Activated CD8-positive, alpha-beta memory T cell treated with anti-CD3 and anti-CD28 coated beads, Interleukin-2, amount 50 U/mL, for 1 hour (primary cell): ENCODE measurements around the gene KRT79.
A peak's percentile ranks its signal among the peaks of the same experiment; 100 is the strongest.
"Not testable (repeated sequence)": the region's sequence is repeated elsewhere in the genome, so short reads cannot be mapped to it uniquely, and the experiment has no call there.

Experiments
- DNase-seq: peaks from one replicate; pipeline ENCODE4 v3.0.0-alpha.2; 2020; ENCODE audit errors: extremely low read depth

Gene KRT79

DNA sequence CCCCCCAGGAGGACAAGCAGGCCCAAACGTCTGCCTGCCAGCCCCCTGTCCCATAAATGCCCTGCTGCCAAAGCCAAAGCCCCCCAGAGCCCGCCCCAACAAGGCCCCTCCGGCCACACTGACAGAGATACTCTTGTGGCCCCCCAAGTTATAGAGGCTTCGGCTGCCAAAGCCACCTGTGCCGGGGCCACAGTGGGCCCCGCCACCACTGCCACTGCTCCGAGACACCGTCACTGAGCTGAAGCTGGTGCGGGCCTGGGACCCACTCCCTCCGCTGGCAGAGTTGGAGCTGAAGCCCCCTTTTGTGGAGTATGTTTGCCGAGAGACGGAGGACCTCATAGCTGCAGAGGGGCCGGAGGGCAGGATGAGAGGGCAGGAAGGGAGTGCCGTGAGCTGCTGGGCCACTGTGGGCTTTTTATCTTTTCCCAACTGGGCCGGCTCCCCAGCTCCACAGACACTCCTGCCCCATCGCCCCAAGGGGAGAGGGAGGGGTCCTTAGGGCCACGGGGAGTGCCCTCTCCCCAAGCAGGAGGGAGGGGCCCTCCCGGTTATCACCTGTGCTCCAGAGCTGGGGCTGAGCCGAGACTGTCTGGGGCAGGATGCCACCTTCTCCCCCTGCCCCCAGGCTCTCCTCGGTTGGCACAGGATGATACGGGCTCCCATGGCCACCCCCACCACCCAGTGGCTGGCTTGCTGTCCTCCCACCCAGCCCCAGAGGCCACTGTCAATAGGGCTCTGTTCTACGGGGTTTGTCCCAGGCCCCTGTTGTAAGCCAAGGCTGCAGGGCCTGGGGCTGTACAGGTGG lies at the start of gene KRT79:
Gene KRT79 (minus strand): TSS at position 390 of the 805 bp plus-strand sequence. CDS start 51 bp downstream, at position 339.
- no peak for DNase-seq

DNA sequence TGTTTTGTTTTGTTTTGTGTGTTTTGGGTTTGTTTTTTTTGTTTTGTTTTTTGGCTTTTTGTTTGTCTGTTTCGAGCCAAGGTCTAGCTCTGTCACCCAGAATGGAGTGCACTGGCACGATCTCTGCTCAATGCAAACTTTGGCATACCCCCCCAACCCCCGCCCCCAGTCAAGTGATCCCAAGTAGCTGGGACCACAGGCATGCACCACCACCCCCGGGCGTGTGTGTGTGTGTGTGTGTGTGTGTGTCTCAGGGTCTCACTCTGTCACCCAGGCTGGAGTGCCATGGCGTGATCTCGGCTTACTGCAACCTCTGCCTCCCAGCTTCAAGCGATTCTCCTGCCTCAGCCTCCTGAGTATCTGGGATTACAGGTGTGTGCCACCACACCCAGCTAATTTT lies 46.4 kb upstream of the KRT79 start:
- DNase-seq = not testable (repeated sequence)

- DNase-seq = no peak
These were observed 45.6 kb upstream of the KRT79 start for GRCh38 chr12:52879394-52880351.

DNA sequence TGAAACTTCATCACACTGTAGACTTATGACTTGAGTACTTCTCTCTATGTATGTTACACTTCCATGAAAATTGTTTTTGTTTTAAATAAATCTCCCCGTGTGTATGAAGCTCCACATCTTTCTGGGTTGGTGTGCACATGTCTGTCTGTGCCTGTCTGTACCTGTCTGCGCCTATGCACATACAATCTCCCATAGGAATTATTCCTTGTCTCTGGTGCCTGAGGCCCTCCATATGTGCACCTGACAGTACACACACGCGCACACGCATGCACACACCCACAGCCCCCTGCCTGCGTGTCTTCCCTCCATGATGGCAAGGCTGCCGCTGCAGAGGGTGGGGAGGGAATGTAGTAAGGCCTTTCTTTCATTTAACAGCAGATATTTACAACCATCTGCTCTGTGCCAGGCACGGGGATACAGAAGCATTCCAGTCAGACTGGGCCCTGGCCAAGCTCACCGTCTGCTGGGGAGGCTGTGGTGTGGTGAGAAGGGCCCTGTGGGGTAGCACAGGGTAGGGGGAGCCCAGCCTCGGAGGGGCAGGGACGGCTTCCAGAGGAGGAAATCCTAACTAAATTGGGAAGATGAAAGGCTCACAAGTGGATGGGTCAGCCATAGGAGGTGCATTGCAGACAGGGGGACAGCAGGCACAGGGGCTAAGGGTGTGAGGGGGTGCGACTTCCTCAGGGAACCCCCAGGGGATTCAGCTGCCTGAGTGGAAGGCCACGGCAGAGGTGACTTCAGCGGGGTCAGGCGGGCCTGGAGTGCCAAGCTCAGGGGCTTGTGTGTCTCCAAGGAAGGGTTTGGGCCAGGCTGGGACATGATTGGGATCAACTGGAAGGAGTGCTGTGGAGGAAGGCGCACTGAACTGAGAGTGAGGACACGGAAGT lies 44.6 kb upstream of the KRT79 start:
- no peak for DNase-seq

GRCh38 chr12:52877242-52877641 lies 43.1 kb upstream of the KRT79 start:
- no peak for DNase-seq

- DNase-seq = no peak
These were observed 42.3 kb upstream of the KRT79 start for GRCh38 chr12:52876372-52876771.

DNA sequence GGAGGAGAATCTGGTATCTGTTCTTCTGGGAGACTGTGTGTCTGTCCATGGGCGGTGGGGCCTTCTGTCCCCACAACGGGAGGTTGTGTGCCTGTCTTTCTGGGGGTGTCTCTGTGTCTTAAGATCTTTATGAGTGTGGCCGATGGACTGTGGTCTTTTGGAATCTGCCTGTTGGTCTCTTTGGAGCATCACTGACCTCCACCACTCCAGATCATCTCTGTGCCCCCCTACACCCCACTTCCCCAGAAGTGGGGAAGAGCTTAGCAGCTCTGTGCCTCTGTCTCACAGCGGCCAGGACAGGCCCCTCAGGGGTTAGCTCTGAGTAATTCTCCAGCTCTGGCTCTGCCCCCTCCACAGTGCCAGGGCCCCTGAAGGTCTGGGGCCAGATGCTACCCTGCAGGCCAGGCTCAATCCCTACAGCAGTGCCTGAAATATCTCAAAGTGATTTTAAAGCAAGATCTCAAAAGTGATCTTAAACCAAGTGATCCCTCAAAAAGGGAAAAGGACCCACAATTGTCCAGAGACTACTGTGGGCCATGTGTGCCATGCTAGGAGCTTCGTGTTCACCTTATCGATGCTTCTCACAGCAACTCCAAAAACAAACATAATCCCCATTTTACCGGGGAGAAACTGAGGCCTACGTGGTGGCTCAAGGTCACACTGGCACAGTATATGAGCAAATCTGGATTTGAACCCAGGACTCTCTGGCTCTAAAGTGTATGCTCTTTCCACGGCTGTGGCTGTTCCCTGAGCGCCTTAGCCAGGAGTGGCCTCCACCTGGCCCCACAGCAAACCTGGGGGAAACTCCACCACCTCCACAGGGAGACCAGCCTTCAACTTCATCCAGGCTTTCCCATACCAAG lies 40.7 kb upstream of the KRT79 start:
- no peak for DNase-seq

- DNase-seq = no peak
These were observed 39.9 kb upstream of the KRT79 start for GRCh38 chr12:52873832-52874572.

GRCh38 chr12:52873513-52873831 lies 39.4 kb upstream of the KRT79 start:
- no peak for DNase-seq

DNA sequence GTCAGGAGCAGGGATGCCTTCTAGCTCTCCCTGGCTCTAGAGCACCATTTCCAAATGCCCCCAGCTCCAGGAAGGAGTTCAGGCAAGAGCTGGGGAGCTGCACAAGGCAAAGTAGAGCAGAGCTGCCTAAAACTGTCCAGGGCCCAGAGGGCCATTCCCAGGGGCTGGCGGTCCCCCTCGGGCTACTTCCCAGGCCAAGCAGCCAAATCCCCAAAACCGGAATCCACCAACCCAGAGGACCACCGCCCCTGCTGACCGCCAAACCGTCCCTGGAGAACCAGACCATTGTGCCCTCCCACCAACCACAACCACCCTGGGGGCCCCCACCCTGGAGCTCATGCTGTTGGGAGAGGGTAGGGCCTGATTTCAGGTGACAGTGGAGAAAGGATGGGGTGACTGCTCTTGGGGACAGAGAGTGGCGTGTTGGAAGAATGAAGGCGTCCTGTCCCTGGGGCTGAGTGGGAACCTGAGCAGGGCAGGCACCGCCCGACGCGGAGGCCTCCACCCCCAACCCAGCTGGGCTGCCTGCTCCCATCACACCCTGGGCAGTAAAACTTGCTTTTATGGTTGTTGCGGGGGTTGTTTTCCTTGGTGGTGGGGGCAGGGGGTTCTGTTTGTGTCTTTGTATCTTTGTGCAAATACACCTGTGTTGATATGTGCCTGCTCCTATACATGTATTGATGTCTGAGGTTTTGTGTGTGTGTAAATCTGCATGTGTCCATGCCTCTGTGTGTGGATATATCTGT lies 38.7 kb upstream of the KRT79 start:
- no peak for DNase-seq

- no peak for DNase-seq
These were observed 37.4 kb upstream of the KRT79 start for GRCh38 chr12:52871291-52872039.

- peak; percentile 47 for DNase-seq
These were observed 36.5 kb upstream of the KRT79 start for GRCh38 chr12:52870361-52871290.

- DNase-seq = no peak
These were observed 33.5 kb upstream of the KRT79 start for GRCh38 chr12:52867642-52868041.

DNA sequence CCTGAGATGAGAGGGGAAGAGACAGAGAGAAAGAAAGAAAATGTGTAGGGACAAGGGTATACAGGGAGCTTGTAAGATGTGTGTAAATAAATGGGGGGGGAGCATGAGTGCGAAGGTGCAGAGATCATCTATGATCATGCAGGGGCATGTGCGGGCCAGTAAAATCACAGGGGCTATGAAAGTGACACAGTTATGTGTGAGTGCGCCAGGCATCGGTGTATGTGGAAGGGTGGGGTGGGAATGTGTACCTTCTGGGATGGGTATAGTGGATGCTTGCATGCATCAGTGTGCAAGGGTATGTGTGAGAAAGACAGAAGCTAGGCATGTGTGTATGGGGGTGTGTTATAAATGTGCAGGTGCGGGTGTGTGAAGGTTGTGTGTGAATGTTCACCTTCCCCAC lies 33.0 kb upstream of the KRT79 start:
- DNase-seq = no peak

- DNase-seq = no peak
These were observed 31.2 kb upstream of the KRT79 start for GRCh38 chr12:52865090-52865944.

- no peak for DNase-seq
These were observed 27.9 kb upstream of the KRT79 start for GRCh38 chr12:52862023-52862422.

DNA sequence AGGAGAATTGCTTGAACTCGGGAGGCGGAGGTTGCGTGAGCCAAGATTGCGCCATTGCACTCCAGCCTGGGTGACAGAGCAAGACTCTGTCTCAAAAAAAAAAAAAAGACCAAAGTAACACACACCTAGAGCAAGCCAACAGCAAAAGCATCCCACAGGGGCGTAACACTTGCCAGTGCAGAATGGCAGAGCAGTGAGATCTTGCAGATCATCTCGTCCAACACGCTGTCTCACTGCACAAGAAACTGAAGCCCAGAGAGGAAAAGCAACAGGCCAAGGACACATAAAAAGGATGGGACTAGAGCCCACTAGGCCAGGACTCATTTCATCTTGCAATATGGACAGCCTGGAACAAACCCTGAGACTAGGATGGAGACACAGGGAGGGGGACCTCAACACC lies 27.4 kb upstream of the KRT79 start:
- DNase-seq = no peak
